HG02571 (cell line): ENCODE measurements around the gene YTHDC2.

Experiments used
- ATAC-seq: cut with Tn5 transposase; IDR thresholded peaks from one replicate; pipeline ENCODE4 v1.9.1; 2021; ENCODE audit warnings: mild to moderate bottlenecking, moderate library complexity; ENCODE audit not compliant: unreplicated experiment

Gene YTHDC2

GRCh38 chr5:113513384-113514288 is at the start of gene YTHDC2:
TSS of gene YTHDC2 (plus strand) at chr5:113513694. CDS start at chr5:113513896, 202 bp downstream.
- ATAC-seq = peak; percentile 99

GRCh38 chr5:113474100-113474728 is 39.3 kb upstream of the YTHDC2 start:
- ATAC-seq = no peak

GRCh38 chr5:113478691-113479090 is 34.8 kb upstream of the YTHDC2 start:
- no peak for ATAC-seq

- ATAC-seq = no peak
Observed at GRCh38 chr5:113480243-113480642, 33.3 kb upstream of the YTHDC2 start.

- no peak for ATAC-seq
Observed at GRCh38 chr5:113487416-113487780, 26.1 kb upstream of the YTHDC2 start.

- ATAC-seq = no peak
Observed at GRCh38 chr5:113487781-113488644, 25.5 kb upstream of the YTHDC2 start, which contains the start of gene MCC. TSS of gene MCC (minus strand) at chr5:113488453.

- no peak for ATAC-seq
Observed at GRCh38 chr5:113488645-113489184, 24.8 kb upstream of the YTHDC2 start.

GRCh38 chr5:113489299-113489698 is 24.2 kb upstream of the YTHDC2 start:
- ATAC-seq = no peak

GRCh38 chr5:113490317-113490716 is 23.2 kb upstream of the YTHDC2 start:
- ATAC-seq = no peak

GRCh38 chr5:113491022-113491421 is 22.5 kb upstream of the YTHDC2 start:
- ATAC-seq = no peak

GRCh38 chr5:113493446-113493845 is 20.0 kb upstream of the YTHDC2 start:
- no peak for ATAC-seq

- ATAC-seq = no peak
Observed at GRCh38 chr5:113495422-113495841, 18.1 kb upstream of the YTHDC2 start.

- ATAC-seq = no peak
Observed at GRCh38 chr5:113502073-113502472, 11.4 kb upstream of the YTHDC2 start.

GRCh38 chr5:113503146-113503545 is 10.3 kb upstream of the YTHDC2 start:
- ATAC-seq = no peak

- ATAC-seq = no peak
Observed at GRCh38 chr5:113505181-113505580, 8.3 kb upstream of the YTHDC2 start.

GRCh38 chr5:113507601-113508000 is 5.9 kb upstream of the YTHDC2 start:
- no peak for ATAC-seq

- no peak for ATAC-seq
Observed at GRCh38 chr5:113508756-113509155, 4.7 kb upstream of the YTHDC2 start.

GRCh38 chr5:113510836-113511451 is 2.5 kb upstream of the YTHDC2 start:
- no peak for ATAC-seq

- no peak for ATAC-seq
Observed at GRCh38 chr5:113512341-113512740, 1.2 kb upstream of the YTHDC2 start.

GRCh38 chr5:113514289-113514635 is 768 bp downstream of the YTHDC2 start:
- no peak for ATAC-seq

- ATAC-seq = no peak
Observed at GRCh38 chr5:113518884-113519283, 5.4 kb downstream of the YTHDC2 start.
